H9 (cell line): Measurements from ENCODE around the gene ALG14. TPM values are rescaled to one million over a fixed set of nuclear protein-coding genes. Genes with fewer than 3 reads are reported as not detected.

Experiments used
- DNase-seq: peaks from one replicate; pipeline ENCODE4 v3.0.0-alpha.2; 2017
- H2AFZ ChIP-seq: one replicate; pipeline ENCODE4 v1.6.1; 2013; ENCODE audit warnings: mild to moderate bottlenecking, low read length, control low read depth, moderate library complexity
- H2AK5ac ChIP-seq: 2 replicates; pipeline ENCODE4 v1.6.1; 2013; ENCODE audit warnings: low read length, control low read depth, mixed read lengths; ENCODE audit not compliant: insufficient read length
- H2BK120ac ChIP-seq: one replicate; pipeline ENCODE4 v1.6.1; 2013; ENCODE audit warnings: low read depth, mild to moderate bottlenecking, low read length, control low read depth, inconsistent platforms; ENCODE audit not compliant: poor library complexity, severe bottlenecking
- H2BK12ac ChIP-seq: 2 replicates; pipeline ENCODE4 v1.6.1; 2013; ENCODE audit warnings: low read length, control low read depth, mixed read lengths, low read depth; ENCODE audit not compliant: insufficient read length
- H2BK15ac ChIP-seq: 2 replicates; pipeline ENCODE4 v1.6.1; 2013; ENCODE audit warnings: low read depth, low read length, control low read depth
- H2BK20ac ChIP-seq: one replicate; pipeline ENCODE4 v1.6.1; 2013; ENCODE audit warnings: low read depth, mild to moderate bottlenecking, low read length, control low read depth, inconsistent platforms; ENCODE audit not compliant: poor library complexity, severe bottlenecking
- H2BK5ac ChIP-seq: 2 replicates; pipeline ENCODE4 v1.6.1; 2013; ENCODE audit warnings: low read length, control low read depth, mixed read lengths; ENCODE audit not compliant: insufficient read length
- H3K14ac ChIP-seq: 2 replicates; pipeline ENCODE4 v1.6.1; 2013; ENCODE audit warnings: low read length, control low read depth; ENCODE audit not compliant: insufficient read depth
- H3K18ac ChIP-seq: 2 replicates; pipeline ENCODE4 v1.6.1; 2013; ENCODE audit warnings: low read depth, mild to moderate bottlenecking, mixed read lengths, low read length, control low read depth; ENCODE audit not compliant: insufficient read length
- H3K23ac ChIP-seq: 2 replicates; pipeline ENCODE4 v1.6.1; 2013; ENCODE audit warnings: low read length, control low read depth, mixed read lengths, low read depth; ENCODE audit not compliant: insufficient read length
- H3K23me2 ChIP-seq: 2 replicates; pipeline ENCODE4 v1.6.1; 2013; ENCODE audit warnings: low read depth, mild to moderate bottlenecking, mixed read lengths, low read length, control low read depth; ENCODE audit not compliant: insufficient read length, poor library complexity, severe bottlenecking
- H3K27ac ChIP-seq: 2 replicates; pipeline ENCODE4 v1.5.1; 2013; ENCODE audit warnings: low read length, control low read depth, mixed read lengths, low read depth; ENCODE audit not compliant: insufficient read length
- H3K27me3 ChIP-seq: 2 replicates; pipeline ENCODE4 v1.6.1; 2013; ENCODE audit warnings: low read length, control low read depth, inconsistent platforms; ENCODE audit not compliant: insufficient read depth
- H3K4ac ChIP-seq: 2 replicates; pipeline ENCODE4 v1.6.1; 2013; ENCODE audit warnings: low read depth, mild to moderate bottlenecking, control low read depth, inconsistent platforms, low read length, moderate library complexity
- H3K4me1 ChIP-seq: 2 replicates; pipeline ENCODE4 v1.6.1; 2013; ENCODE audit warnings: low read length, control low read depth, inconsistent platforms; ENCODE audit not compliant: insufficient read depth
- H3K4me2 ChIP-seq: 2 replicates; pipeline ENCODE4 v1.6.1; 2013; ENCODE audit warnings: low read length, control low read depth, mixed read lengths; ENCODE audit not compliant: insufficient read length, insufficient read depth
- H3K56ac ChIP-seq: 2 replicates; pipeline ENCODE4 v1.6.1; 2013; ENCODE audit warnings: low read depth, mild to moderate bottlenecking, mixed read lengths, low read length, control low read depth; ENCODE audit not compliant: insufficient read length
- H3K79me1 ChIP-seq: 2 replicates; pipeline ENCODE4 v1.6.1; 2013; ENCODE audit warnings: low read depth, mild to moderate bottlenecking, moderate library complexity, low read length, control low read depth, inconsistent platforms; ENCODE audit not compliant: insufficient read depth, poor library complexity, severe bottlenecking
- H3K79me2 ChIP-seq: 2 replicates; pipeline ENCODE4 v1.6.1; 2013; ENCODE audit warnings: low read length, control low read depth, inconsistent platforms; ENCODE audit not compliant: insufficient read depth
- H3K9ac ChIP-seq: 2 replicates; pipeline ENCODE4 v1.6.1; 2013; ENCODE audit warnings: low read length, control low read depth, mixed read lengths; ENCODE audit not compliant: insufficient read length; ENCODE audit errors: extremely low read depth
- H3K9me3 ChIP-seq: one replicate; pipeline ENCODE4 v1.6.1; 2013; ENCODE audit warnings: low read depth, low read length, inconsistent platforms; ENCODE audit not compliant: control insufficient read depth
- H3T11ph ChIP-seq: one replicate; pipeline ENCODE4 v1.6.1; 2013; ENCODE audit warnings: mild to moderate bottlenecking, low read length, control low read depth, inconsistent platforms
- H4K20me1 ChIP-seq: one replicate; pipeline ENCODE4 v1.6.1; 2013; ENCODE audit not compliant: control insufficient read depth, insufficient read length, insufficient read depth
- H4K5ac ChIP-seq: 2 replicates; pipeline ENCODE4 v1.6.1; 2013; ENCODE audit warnings: low read depth, mild to moderate bottlenecking, mixed read lengths, low read length, control low read depth; ENCODE audit not compliant: insufficient read length
- H4K8ac ChIP-seq: replicated peaks from 2 replicates; pipeline ENCODE4 v1.6.1; 2013; ENCODE audit warnings: low read length, control low read depth, mixed read lengths, low read depth; ENCODE audit not compliant: insufficient read length
- H4K91ac ChIP-seq: 2 replicates; pipeline ENCODE4 v1.6.1; 2013; ENCODE audit warnings: low read depth, mild to moderate bottlenecking, moderate library complexity, mixed read lengths, low read length, control low read depth; ENCODE audit not compliant: insufficient read length
- H3K27ac Mint-ChIP-seq, 3 experiments: 2 replicates in 2 of 3; 3 replicates in 1 of 3; pipeline ENCODE4 v1.8.0; 2020 to 2021; ENCODE audit warnings: mixed read lengths in 3 of 3, mild to moderate bottlenecking in 1 of 3, moderate library complexity in 1 of 3
- H3K27me3 Mint-ChIP-seq: 2 replicates; pipeline ENCODE4 v1.8.0; 2021; ENCODE audit warnings: low read depth, mild to moderate bottlenecking, moderate library complexity, mixed read lengths
- H3K36me3 Mint-ChIP-seq, 3 experiments: 2 replicates in 2 of 3; 3 replicates in 1 of 3; pipeline ENCODE4 v1.8.0; 2020 to 2021; ENCODE audit warnings: low read depth in 3 of 3, mixed read lengths in 3 of 3; ENCODE audit not compliant: insufficient read depth in 1 of 3
- H3K4me1 Mint-ChIP-seq, 2 experiments: 2 replicates each; pipeline ENCODE4 v1.8.0; 2020; ENCODE audit warnings: mixed read lengths in 2 of 2
- H3K4me3 Mint-ChIP-seq, 2 experiments: 2 replicates in 1 of 2; 3 replicates in 1 of 2; pipeline ENCODE4 v1.8.0; 2020 to 2021; ENCODE audit warnings: mild to moderate bottlenecking in 2 of 2, mixed read lengths in 2 of 2, moderate library complexity in 1 of 2
- H3K9me3 Mint-ChIP-seq, 2 experiments: 2 replicates in 1 of 2; 3 replicates in 1 of 2; pipeline ENCODE4 v1.8.0; 2020; ENCODE audit warnings: mild to moderate bottlenecking in 2 of 2, mixed read lengths in 2 of 2, moderate library complexity in 1 of 2
- WGBS: extraction: QIAGEN DNeasy Blood & Tissue Kit; methylation state at CpG from one replicate; pipeline ENCODE4 v1.1.7; 2013; ENCODE audit warnings: missing lambda C conversion rate, low lambda C conversion rate, mixed read lengths; ENCODE audit not compliant: insufficient read length; ENCODE audit errors: extremely low coverage; 5-methylcytosine and 5-hydroxymethylcytosine counted together
- total RNA-seq: library from RNA; stranded (reverse); gene quantifications from 2 replicates; pipeline ENCODE4 v1.2.1, GENCODE V29; 2021
- TF ChIP-seq, protein P1 (sequence below): fragments of 200-600 bp; sonication (generic); conservative IDR thresholded peaks from 3 replicates; pipeline ENCODE4 v1.8.0; 2021; ENCODE audit warnings: antibody characterized with exemption, mild to moderate bottlenecking

The ALG14 gene
- total RNA-seq, 1 experiment from 2014 or later = 2.5 TPM

DNA sequence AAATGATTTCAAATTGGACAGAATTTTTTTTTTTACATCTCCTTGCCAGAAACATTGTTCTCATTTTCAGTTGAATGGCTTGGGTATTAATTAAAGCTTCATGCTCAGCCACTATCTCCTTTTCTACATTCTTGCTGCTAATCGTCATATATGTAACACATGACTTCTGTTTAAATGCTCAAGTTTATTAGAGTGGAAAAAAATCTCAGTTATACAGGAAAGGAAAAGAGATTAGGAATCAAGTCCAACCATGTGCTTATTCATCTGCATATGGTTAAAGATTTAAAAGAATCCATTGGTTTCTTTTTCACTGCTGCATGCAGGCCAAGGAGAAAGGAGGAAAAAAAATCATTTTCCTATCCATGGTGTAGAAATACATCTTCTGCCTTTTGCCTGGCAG is 98.5 kb downstream of the ALG14 start:
- Histone ChIP-seq H2BK5ac (no peak overlapping the region), H2BK20ac (no peak overlapping the region), H2BK15ac (no peak overlapping the region), H3K79me1 (no peaks in the 10 kb centered on the region), H4K5ac (no peak overlapping the region), H3T11ph (no peak overlapping the region), H3K14ac (no peak overlapping the region), H2BK120ac (no peak overlapping the region), H3K9ac (no peak overlapping the region), H4K8ac (no peak overlapping the region), H3K23ac (no peak overlapping the region), H3K4me1 (no peaks in the 10 kb centered on the region; the same call in 1 of the 2 replicates), H3K27me3 (no peaks in the 10 kb centered on the region), H2AFZ (no peak overlapping the region), H2AK5ac (no peak overlapping the region), H3K23me2 (no peaks in the 10 kb centered on the region), H3K56ac (no peak overlapping the region), H3K27ac (no peak overlapping the region), H3K4me2 (no peak overlapping the region), H3K18ac (no peak overlapping the region), H2BK12ac (no peak overlapping the region), H4K91ac (no peak overlapping the region), H4K20me1 (no peaks in the 10 kb centered on the region), H3K4ac (no peak overlapping the region), H3K79me2 (no peaks in the 10 kb centered on the region), H3K9me3 (no peaks in the 10 kb centered on the region)
- TF ChIP-seq, protein P1, sequence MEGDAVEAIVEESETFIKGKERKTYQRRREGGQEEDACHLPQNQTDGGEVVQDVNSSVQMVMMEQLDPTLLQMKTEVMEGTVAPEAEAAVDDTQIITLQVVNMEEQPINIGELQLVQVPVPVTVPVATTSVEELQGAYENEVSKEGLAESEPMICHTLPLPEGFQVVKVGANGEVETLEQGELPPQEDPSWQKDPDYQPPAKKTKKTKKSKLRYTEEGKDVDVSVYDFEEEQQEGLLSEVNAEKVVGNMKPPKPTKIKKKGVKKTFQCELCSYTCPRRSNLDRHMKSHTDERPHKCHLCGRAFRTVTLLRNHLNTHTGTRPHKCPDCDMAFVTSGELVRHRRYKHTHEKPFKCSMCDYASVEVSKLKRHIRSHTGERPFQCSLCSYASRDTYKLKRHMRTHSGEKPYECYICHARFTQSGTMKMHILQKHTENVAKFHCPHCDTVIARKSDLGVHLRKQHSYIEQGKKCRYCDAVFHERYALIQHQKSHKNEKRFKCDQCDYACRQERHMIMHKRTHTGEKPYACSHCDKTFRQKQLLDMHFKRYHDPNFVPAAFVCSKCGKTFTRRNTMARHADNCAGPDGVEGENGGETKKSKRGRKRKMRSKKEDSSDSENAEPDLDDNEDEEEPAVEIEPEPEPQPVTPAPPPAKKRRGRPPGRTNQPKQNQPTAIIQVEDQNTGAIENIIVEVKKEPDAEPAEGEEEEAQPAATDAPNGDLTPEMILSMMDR = no peak
- no CpG with 5 or more reads among the region's 1 CpG for WGBS
- no peak for DNase-seq
- Mint-ChIP-seq H3K4me3 (no peak overlapping the region), H3K27ac (no peak overlapping the region), H3K4me1 (peaks cover 10 to 14% of the 10 kb centered on the region in 2 experiments), H3K27me3 (no peaks in the 10 kb centered on the region), H3K9me3 (no peaks in the 10 kb centered on the region; a peak in 2 of 5 replicates), H3K36me3 (no peaks in the 10 kb centered on the region)
